ENCODE data around the gene DND1.
A peak's percentile ranks its signal among the peaks of the same experiment; 100 is the strongest.

DND1 gene

GRCh38 chr5:140632366-140633020 is 40.9 kb downstream of the DND1 start:
- DNase-seq (ENCODE audit: low spot score), result no peak
- no peak overlapping the region for H4K91ac ChIP-seq (ENCODE audit: low read depth, low read length, poor library complexity)
- no CpG with 5 or more reads among the region's 51 CpGs for WGBS, 2 donors (ENCODE audit: extremely low coverage in 2 of 2, insufficient read length in 2 of 2, insufficient replicate concordance in 1 of 2)

DNA sequence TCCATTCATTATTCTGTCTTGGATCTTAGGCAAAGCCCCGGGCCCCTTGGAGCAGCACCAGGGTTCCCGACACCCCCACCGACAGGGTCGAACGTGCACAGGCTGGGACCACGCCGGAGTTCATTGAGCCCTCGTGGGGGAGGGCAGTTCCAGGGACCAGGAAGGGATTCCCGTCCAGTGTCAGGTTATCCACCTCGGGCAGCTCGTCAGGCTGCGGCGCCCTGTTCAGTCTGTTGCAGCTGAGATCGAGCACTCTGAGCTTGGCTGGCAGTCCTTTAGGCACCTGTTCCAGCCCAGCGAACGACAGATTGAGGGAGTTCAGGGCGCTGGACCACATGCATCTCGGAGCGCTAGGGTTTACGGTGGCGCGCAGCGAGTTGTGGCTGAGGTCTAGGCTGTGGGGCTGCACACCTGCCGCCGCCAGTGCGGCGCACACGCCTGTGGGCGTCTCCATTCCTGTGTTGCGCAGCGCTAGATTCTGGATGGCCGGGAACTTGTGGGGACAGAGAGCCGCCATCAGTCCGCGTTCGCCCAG is 41.5 kb downstream of the DND1 start:
- no peak overlapping the region for H4K8ac ChIP-seq (ENCODE audit: low read depth, low read length)
- no peak overlapping the region for H2BK15ac ChIP-seq (ENCODE audit: low read length)
- H3K4me1 ChIP-seq (ENCODE audit: control insufficient read depth in 2 of 2, insufficient read depth in 1 of 2, low read depth in 1 of 2, low read length in 2 of 2), result no peaks in the 10 kb centered on the region
- H2AFZ ChIP-seq (ENCODE audit: low read length), result no peak overlapping the region
- no peak overlapping the region for H3K23ac ChIP-seq (ENCODE audit: low read depth, low read length, poor library complexity)
- no peak overlapping the region for H2BK12ac ChIP-seq (ENCODE audit: low read length)
- H3K4me3 ChIP-seq (ENCODE audit: low read length in 2 of 2), result no peak overlapping the region
- peaks cover 10 to 15% of the 10 kb centered on the region in 2 donors for H3K9me3 ChIP-seq (replicated peaks in 1 of 2; ENCODE audit: control insufficient read depth in 2 of 2, insufficient read depth in 1 of 2, low read depth in 1 of 2, low read length in 2 of 2)
- no peak overlapping the region for H3K4ac ChIP-seq (ENCODE audit: low read length)
- no CpG with 5 or more reads among the region's 36 CpGs for WGBS, 2 donors (ENCODE audit: extremely low coverage in 2 of 2, insufficient read length in 2 of 2, insufficient replicate concordance in 1 of 2)
- peak overlapping the region; percentile 68 for H2AK5ac ChIP-seq (ENCODE audit: low read depth, low read length)
- no peak overlapping the region for H3K14ac ChIP-seq (ENCODE audit: low read length)
- no peak overlapping the region for H3K27ac ChIP-seq (replicated peaks; ENCODE audit: low read length)
- H3K27me3 ChIP-seq (ENCODE audit: control insufficient read depth in 3 of 3, insufficient read depth in 3 of 3, low read depth in 1 of 3, low read length in 3 of 3), result no peaks in the 10 kb centered on the region
- H3K18ac ChIP-seq (ENCODE audit: low read length), result no peak overlapping the region
- H2BK5ac ChIP-seq (ENCODE audit: low read length), result no peak overlapping the region
- no peak overlapping the region for H3K9ac ChIP-seq (ENCODE audit: low read depth, low read length, poor library complexity)
- no peak overlapping the region for H2BK120ac ChIP-seq (ENCODE audit: low read depth, low read length)
- no peaks in the 10 kb centered on the region for H3K36me3 ChIP-seq (replicated peaks in 1 of 2; ENCODE audit: control insufficient read depth in 2 of 2, insufficient read depth in 2 of 2, low read length in 2 of 2)
- H4K91ac ChIP-seq (ENCODE audit: low read depth, low read length, poor library complexity), result no peak overlapping the region
- H3K79me1 ChIP-seq (ENCODE audit: low read depth, low read length), result no peaks in the 10 kb centered on the region
- no peak for DNase-seq (ENCODE audit: low spot score)
- H3K4me2 ChIP-seq (ENCODE audit: insufficient read depth, low read length, poor library complexity, severe bottlenecking), result no peak overlapping the region

More at GRCh38 chr5:140632366-140633020, 40.9 kb downstream of the DND1 start:
- no peak overlapping the region for H3K14ac ChIP-seq (ENCODE audit: low read length)
- no peaks in the 10 kb centered on the region for H3K4me1 ChIP-seq (ENCODE audit: control insufficient read depth in 2 of 2, insufficient read depth in 1 of 2, low read depth in 1 of 2, low read length in 2 of 2)
- no peaks in the 10 kb centered on the region for H3K27me3 ChIP-seq (ENCODE audit: control insufficient read depth in 3 of 3, insufficient read depth in 3 of 3, low read depth in 1 of 3, low read length in 3 of 3)
- H3K18ac ChIP-seq (ENCODE audit: low read length), result no peak overlapping the region
- H3K79me1 ChIP-seq (ENCODE audit: low read depth, low read length), result no peaks in the 10 kb centered on the region
- no peak overlapping the region for H3K27ac ChIP-seq (replicated peaks; ENCODE audit: low read length)
- H4K8ac ChIP-seq (ENCODE audit: low read depth, low read length), result no peak overlapping the region
- H3K9me3 ChIP-seq (replicated peaks in 1 of 2; ENCODE audit: control insufficient read depth in 2 of 2, insufficient read depth in 1 of 2, low read depth in 1 of 2, low read length in 2 of 2), result peaks cover 9 to 13% of the 10 kb centered on the region in 2 donors
- H3K4ac ChIP-seq (ENCODE audit: low read length), result no peak overlapping the region
- no peak overlapping the region for H3K4me3 ChIP-seq (ENCODE audit: low read length in 2 of 2)
- no peak overlapping the region for H3K9ac ChIP-seq (ENCODE audit: low read depth, low read length, poor library complexity)
- H2BK5ac ChIP-seq (ENCODE audit: low read length), result no peak overlapping the region
- no peak overlapping the region for H2AFZ ChIP-seq (ENCODE audit: low read length)
- H3K36me3 ChIP-seq (replicated peaks in 1 of 2; ENCODE audit: control insufficient read depth in 2 of 2, insufficient read depth in 2 of 2, low read length in 2 of 2), result no peaks in the 10 kb centered on the region
- no peak overlapping the region for H2BK120ac ChIP-seq (ENCODE audit: low read depth, low read length)
- no peak overlapping the region for H3K4me2 ChIP-seq (ENCODE audit: insufficient read depth, low read length, poor library complexity, severe bottlenecking)
- H2BK15ac ChIP-seq (ENCODE audit: low read length), result no peak overlapping the region
- peak overlapping the region; percentile 68 for H2AK5ac ChIP-seq (ENCODE audit: low read depth, low read length)
- H2BK12ac ChIP-seq (ENCODE audit: low read length), result no peak overlapping the region
- H3K23ac ChIP-seq (ENCODE audit: low read depth, low read length, poor library complexity), result no peak overlapping the region

DNA sequence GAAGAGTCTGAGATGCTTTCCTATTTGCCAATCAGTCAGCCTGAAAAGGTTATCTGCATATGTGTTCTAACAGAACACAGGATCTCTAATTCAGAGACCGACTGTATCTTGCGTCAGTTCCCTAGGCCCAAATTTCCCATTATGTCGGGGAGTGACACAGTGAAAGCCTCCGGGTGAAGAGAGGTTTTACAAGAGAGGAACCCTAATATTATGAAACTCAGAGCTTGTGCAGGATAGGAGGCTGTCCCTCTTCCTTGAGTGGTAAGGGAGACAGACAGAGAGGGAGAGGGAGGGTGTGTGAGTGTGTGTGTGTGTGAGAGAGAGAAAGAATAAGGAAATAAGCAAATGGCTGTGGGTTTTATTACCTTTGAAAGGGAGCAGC is 42.3 kb downstream of the DND1 start:
- no peak for DNase-seq (ENCODE audit: low spot score)
- no peak overlapping the region for H2AK5ac ChIP-seq (ENCODE audit: low read depth, low read length)
- H2BK15ac ChIP-seq (ENCODE audit: low read length), result no peak overlapping the region
- no peak overlapping the region for H3K4me2 ChIP-seq (ENCODE audit: insufficient read depth, low read length, poor library complexity, severe bottlenecking)
- no peak overlapping the region for H2BK12ac ChIP-seq (ENCODE audit: low read length)
- no peak overlapping the region for H3K14ac ChIP-seq (ENCODE audit: low read length)
- H3K18ac ChIP-seq (ENCODE audit: low read length), result no peak overlapping the region
- no peak overlapping the region for H4K91ac ChIP-seq (ENCODE audit: low read depth, low read length, poor library complexity)
- no CpG with 5 or more reads among the region's 4 CpGs for WGBS, 2 donors (ENCODE audit: extremely low coverage in 2 of 2, insufficient read length in 2 of 2, insufficient replicate concordance in 1 of 2)
- H3K79me1 ChIP-seq (ENCODE audit: low read depth, low read length), result no peaks in the 10 kb centered on the region
- no peaks in the 10 kb centered on the region for H3K36me3 ChIP-seq (replicated peaks in 1 of 2; ENCODE audit: control insufficient read depth in 2 of 2, insufficient read depth in 2 of 2, low read length in 2 of 2)
- H3K9ac ChIP-seq (ENCODE audit: low read depth, low read length, poor library complexity), result no peak overlapping the region
- no peak overlapping the region for H2BK120ac ChIP-seq (ENCODE audit: low read depth, low read length)
- H3K4me1 ChIP-seq (ENCODE audit: control insufficient read depth in 2 of 2, insufficient read depth in 1 of 2, low read depth in 1 of 2, low read length in 2 of 2), result no peaks in the 10 kb centered on the region
- H3K27me3 ChIP-seq (ENCODE audit: control insufficient read depth in 3 of 3, insufficient read depth in 3 of 3, low read depth in 1 of 3, low read length in 3 of 3), result no peaks in the 10 kb centered on the region
- no peak overlapping the region for H4K8ac ChIP-seq (ENCODE audit: low read depth, low read length)
- H2AFZ ChIP-seq (ENCODE audit: low read length), result peak overlapping the region; percentile 40
- H3K9me3 ChIP-seq (replicated peaks in 1 of 2; ENCODE audit: control insufficient read depth in 2 of 2, insufficient read depth in 1 of 2, low read depth in 1 of 2, low read length in 2 of 2), result peaks cover 10 to 15% of the 10 kb centered on the region in 2 donors
- H3K4ac ChIP-seq (ENCODE audit: low read length), result no peak overlapping the region
- no peak overlapping the region for H3K23ac ChIP-seq (ENCODE audit: low read depth, low read length, poor library complexity)
- H3K4me3 ChIP-seq (ENCODE audit: low read length in 2 of 2), result no peak overlapping the region
- H2BK5ac ChIP-seq (ENCODE audit: low read length), result no peak overlapping the region
- no peak overlapping the region for H3K27ac ChIP-seq (replicated peaks; ENCODE audit: low read length)

GRCh38 chr5:140630292-140631035 is 42.9 kb downstream of the DND1 start:
- H4K91ac ChIP-seq (ENCODE audit: low read depth, low read length, poor library complexity), result no peak overlapping the region
- no peak for DNase-seq (ENCODE audit: low spot score)
- no peaks in the 10 kb centered on the region for H3K4me1 ChIP-seq (ENCODE audit: control insufficient read depth in 2 of 2, insufficient read depth in 1 of 2, low read depth in 1 of 2, low read length in 2 of 2)
- H2BK120ac ChIP-seq (ENCODE audit: low read depth, low read length), result no peak overlapping the region
- H3K9ac ChIP-seq (ENCODE audit: low read depth, low read length, poor library complexity), result no peak overlapping the region
- H4K8ac ChIP-seq (ENCODE audit: low read depth, low read length), result no peak overlapping the region
- no peak overlapping the region for H2AK5ac ChIP-seq (ENCODE audit: low read depth, low read length)
- H3K4ac ChIP-seq (ENCODE audit: low read length), result no peak overlapping the region
- H3K79me1 ChIP-seq (ENCODE audit: low read depth, low read length), result no peaks in the 10 kb centered on the region
- no peaks in the 10 kb centered on the region for H3K36me3 ChIP-seq (replicated peaks in 1 of 2; ENCODE audit: control insufficient read depth in 2 of 2, insufficient read depth in 2 of 2, low read length in 2 of 2)
- H2BK15ac ChIP-seq (ENCODE audit: low read length), result no peak overlapping the region
- H3K27me3 ChIP-seq (ENCODE audit: control insufficient read depth in 3 of 3, insufficient read depth in 3 of 3, low read depth in 1 of 3, low read length in 3 of 3), result no peaks in the 10 kb centered on the region
- H2BK12ac ChIP-seq (ENCODE audit: low read length), result no peak overlapping the region
- H2AFZ ChIP-seq (ENCODE audit: low read length), result peak overlapping the region; percentile 40
- H3K23ac ChIP-seq (ENCODE audit: low read depth, low read length, poor library complexity), result no peak overlapping the region
- H3K4me3 ChIP-seq (ENCODE audit: low read length in 2 of 2), result no peak overlapping the region
- no peak overlapping the region for H3K14ac ChIP-seq (ENCODE audit: low read length)
- no peak overlapping the region for H3K27ac ChIP-seq (replicated peaks; ENCODE audit: low read length)
- no CpG with 5 or more reads among the region's 2 CpGs for WGBS, 2 donors (ENCODE audit: extremely low coverage in 2 of 2, insufficient read length in 2 of 2, insufficient replicate concordance in 1 of 2)
- H2BK5ac ChIP-seq (ENCODE audit: low read length), result no peak overlapping the region
- no peak overlapping the region for H3K18ac ChIP-seq (ENCODE audit: low read length)
- H3K4me2 ChIP-seq (ENCODE audit: insufficient read depth, low read length, poor library complexity, severe bottlenecking), result no peak overlapping the region
- peaks cover 10 to 15% of the 10 kb centered on the region in 2 donors for H3K9me3 ChIP-seq (replicated peaks in 1 of 2; ENCODE audit: control insufficient read depth in 2 of 2, insufficient read depth in 1 of 2, low read depth in 1 of 2, low read length in 2 of 2)

Measured in neuronal stem cell (in vitro differentiated cells).